ENCODE data around the gene THAP10.

Gene THAP10

DNA sequence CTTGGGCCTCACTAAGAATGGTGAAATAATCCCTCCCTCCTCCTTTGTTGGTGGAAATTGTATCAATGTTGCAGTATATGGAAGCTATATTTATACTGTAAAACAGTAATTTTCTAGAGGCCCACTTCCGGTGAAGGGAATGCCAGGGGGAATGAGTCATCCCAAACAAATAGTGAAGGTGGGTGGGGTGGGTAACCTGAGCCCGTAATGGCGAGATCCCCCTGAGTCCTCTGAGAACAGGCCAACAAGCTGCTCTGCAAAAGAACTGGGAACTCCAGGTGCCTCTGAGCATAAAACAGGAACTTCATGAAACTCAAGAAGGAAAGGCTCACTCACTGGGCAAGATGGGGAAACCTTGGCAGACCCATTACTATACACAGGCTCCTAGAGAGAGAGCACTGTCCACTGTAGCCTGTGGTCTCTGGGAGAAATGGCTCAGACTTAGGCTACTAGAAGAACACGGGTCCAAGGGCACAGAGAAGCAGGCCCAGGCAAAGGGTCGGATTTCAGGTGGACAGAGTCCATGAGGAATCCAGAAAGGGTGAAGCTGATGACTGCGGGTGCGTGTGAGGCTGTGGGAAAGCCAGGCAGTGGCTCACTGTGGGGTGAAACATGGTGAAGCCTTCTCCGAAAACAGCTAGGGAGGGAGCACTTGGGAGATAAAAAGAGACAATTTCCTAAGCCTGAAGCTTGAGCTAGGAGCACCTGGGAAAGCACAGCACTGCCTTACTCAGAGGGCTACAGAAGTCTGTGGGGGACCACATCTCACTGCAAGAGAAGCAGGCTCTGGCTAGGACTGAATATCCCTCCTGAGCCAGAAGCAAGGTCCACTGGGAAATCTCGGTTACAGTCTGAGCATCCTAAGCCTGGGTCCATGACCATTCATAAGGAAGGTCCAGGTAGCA, 58.1 kb downstream of the THAP10 start:
- TF ChIP-seq EZH2phosphoT487 (IDR thresholded peaks at IDR 0.05; ENCODE audit: borderline replicate concordance, low read length) (no peak), CTCF (IDR thresholded peaks at IDR 0.05; ENCODE audit: low read depth, low read length, poor library complexity, severe bottlenecking) (no peak)
- Histone ChIP-seq H3K9me2 (replicated peaks; ENCODE audit: control insufficient read depth, low read length) (no peaks in the 10 kb centered on the region), H3K9me3 (ENCODE audit: control insufficient read depth, insufficient read depth, low read length) (no peaks in the 10 kb centered on the region), H3K79me2 (ENCODE audit: control insufficient read depth, low read length) (no peaks in the 10 kb centered on the region), H4K20me1 (ENCODE audit: control insufficient read depth, insufficient read depth, low read depth, low read length) (no peaks in the 10 kb centered on the region), H3K4me2 (ENCODE audit: low read length) (no peak overlapping the region), H3K4me3 (ENCODE audit: low read length) (no peak overlapping the region), H3K4me1 (ENCODE audit: control insufficient read depth, low read length) (no peaks in the 10 kb centered on the region), H3K27ac (ENCODE audit: low read depth, low read length) (no peak overlapping the region), H3K27me3 (ENCODE audit: control insufficient read depth, low read length) (peaks cover 3% of the 10 kb centered on the region; the same call in 1 of the 2 replicates), H3K36me3 (ENCODE audit: control insufficient read depth, low read length) (no peaks in the 10 kb centered on the region), H3F3A (ENCODE audit: control insufficient read depth, insufficient read depth) (no peaks in the 10 kb centered on the region)

DNA sequence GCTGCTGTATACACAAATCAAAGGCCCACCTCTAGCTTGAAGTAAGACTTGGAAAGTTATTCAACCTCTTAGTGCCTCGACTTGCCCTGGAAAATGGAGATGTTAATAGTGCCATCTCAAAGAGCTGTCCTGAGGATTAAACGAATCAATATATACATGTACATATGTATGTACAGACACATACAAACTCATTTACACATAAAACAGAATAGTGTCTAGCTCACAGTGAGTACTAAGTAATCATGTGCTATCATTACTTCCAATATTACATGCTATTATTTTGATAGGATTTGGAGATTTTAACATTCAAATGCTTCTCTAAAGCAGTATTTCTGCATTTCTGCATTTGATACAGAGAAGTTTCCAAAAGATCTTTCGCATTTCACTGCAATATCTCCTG, 58.8 kb downstream of the THAP10 start:
- H3K9me3 ChIP-seq (ENCODE audit: control insufficient read depth, insufficient read depth, low read length): no peaks in the 10 kb centered on the region
- no peak overlapping the region for H3K4me3 ChIP-seq (ENCODE audit: low read length)
- H3K36me3 ChIP-seq (ENCODE audit: control insufficient read depth, low read length): no peaks in the 10 kb centered on the region
- H3K79me2 ChIP-seq (ENCODE audit: control insufficient read depth, low read length): no peaks in the 10 kb centered on the region
- no peak overlapping the region for H3K27ac ChIP-seq (ENCODE audit: low read depth, low read length)
- no peaks in the 10 kb centered on the region for H3K4me1 ChIP-seq (ENCODE audit: control insufficient read depth, low read length)
- H3K27me3 ChIP-seq (ENCODE audit: control insufficient read depth, low read length): peaks cover 3% of the 10 kb centered on the region; the same call in 1 of the 2 replicates
- no peaks in the 10 kb centered on the region for H4K20me1 ChIP-seq (ENCODE audit: control insufficient read depth, insufficient read depth, low read depth, low read length)
- no peak overlapping the region for H3K4me2 ChIP-seq (ENCODE audit: low read length)
- H3K9me2 ChIP-seq (replicated peaks; ENCODE audit: control insufficient read depth, low read length): no peaks in the 10 kb centered on the region
- no peak for TF ChIP-seq EZH2phosphoT487 (IDR thresholded peaks at IDR 0.05; ENCODE audit: borderline replicate concordance, low read length)
- H3F3A ChIP-seq (ENCODE audit: control insufficient read depth, insufficient read depth): no peaks in the 10 kb centered on the region

DNA sequence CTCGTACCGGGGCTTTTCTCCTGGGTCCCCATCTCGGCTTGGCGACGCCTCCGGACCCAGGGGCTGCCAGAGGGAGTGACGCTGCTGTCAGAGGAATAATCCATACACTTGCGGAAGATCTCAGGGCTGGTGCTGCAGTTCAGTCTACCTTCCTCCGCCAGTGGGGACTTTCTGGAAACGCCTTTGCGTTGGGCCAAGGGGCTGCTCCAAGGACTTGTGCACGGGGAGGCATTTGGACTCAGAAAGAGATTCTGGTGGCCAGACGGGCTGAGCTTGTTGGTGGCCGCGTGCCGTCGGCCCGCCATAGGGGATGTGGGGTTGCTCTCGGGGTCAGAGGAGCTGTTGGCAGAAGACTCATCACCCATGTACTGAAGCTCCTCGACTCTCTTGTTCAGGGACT, 60.1 kb downstream of the THAP10 start:
- no peaks in the 10 kb centered on the region for H3K79me2 ChIP-seq (ENCODE audit: control insufficient read depth, low read length)
- TF ChIP-seq CTCF (IDR thresholded peaks at IDR 0.05; ENCODE audit: low read depth, low read length, poor library complexity, severe bottlenecking) (no peak), EZH2phosphoT487 (IDR thresholded peaks at IDR 0.05; ENCODE audit: borderline replicate concordance, low read length) (no peak)
- H3K27me3 ChIP-seq (ENCODE audit: control insufficient read depth, low read length): peaks cover 3% of the 10 kb centered on the region; the same call in 1 of the 2 replicates
- H3K27ac ChIP-seq (ENCODE audit: low read depth, low read length): no peak overlapping the region
- no peaks in the 10 kb centered on the region for H3F3A ChIP-seq (ENCODE audit: control insufficient read depth, insufficient read depth)
- no peaks in the 10 kb centered on the region for H4K20me1 ChIP-seq (ENCODE audit: control insufficient read depth, insufficient read depth, low read depth, low read length)
- H3K4me2 ChIP-seq (ENCODE audit: low read length): no peak overlapping the region
- no peaks in the 10 kb centered on the region for H3K4me1 ChIP-seq (ENCODE audit: control insufficient read depth, low read length)
- no peaks in the 10 kb centered on the region for H3K36me3 ChIP-seq (ENCODE audit: control insufficient read depth, low read length)
- no peaks in the 10 kb centered on the region for H3K9me3 ChIP-seq (ENCODE audit: control insufficient read depth, insufficient read depth, low read length)
- no peak overlapping the region for H3K4me3 ChIP-seq (ENCODE audit: low read length)
- no peaks in the 10 kb centered on the region for H3K9me2 ChIP-seq (replicated peaks; ENCODE audit: control insufficient read depth, low read length)

Measured in DOHH2 (cell line).